Esophagus muscularis mucosa (tissue), 4 donors: ENCODE data around the gene UTP3. TPM values are rescaled to one million over a fixed set of nuclear protein-coding genes. Genes with fewer than 3 reads are reported as not detected.

Experiments used
- DNase-seq: peaks from one replicate; pipeline ENCODE4 v3.0.0-alpha.2; 2017; ENCODE audit errors: extremely low spot score
- H3K27ac ChIP-seq, 4 donors: fragments of 200-600 bp; sonication (generic); replicated peaks in 1 of 4; 1 replicate in 3 of 4; 2 replicates in 1 of 4; pipeline ENCODE4 v1.5.1; 2016 to 2019; ENCODE audit warnings: mild to moderate bottlenecking in 1 of 4
- H3K27me3 ChIP-seq, 4 donors: fragments of 200-600 bp; sonication (generic); one replicate each; pipeline versions ENCODE4 v1.5.1 to v1.6.0; 2016 to 2019
- H3K36me3 ChIP-seq, 4 donors: fragments of 200-600 bp; sonication (generic); one replicate each; pipeline ENCODE4 v1.5.1; 2016 to 2019
- H3K4me1 ChIP-seq, 4 donors: fragments of 200-600 bp; sonication (generic); one replicate each; pipeline ENCODE4 v1.5.1; 2016 to 2019
- H3K4me3 ChIP-seq, 4 donors: fragments of 200-600 bp; sonication (generic); 1 replicate in 2 of 4; 2 replicates in 2 of 4; pipeline ENCODE4 v1.5.1; 2016 to 2019; ENCODE audit warnings: mild to moderate bottlenecking in 4 of 4, moderate library complexity in 1 of 4
- H3K9me3 ChIP-seq, 4 donors: fragments of 200-600 bp; sonication (generic); 1 replicate in 3 of 4; 2 replicates in 1 of 4; pipeline ENCODE4 v1.5.1; 2016 to 2019
- EP300 ChIP-seq: sonication (generic); formaldehyde crosslinking; IDR thresholded peaks from one replicate; pipeline ENCODE4 v1.6.1; 2017; ENCODE audit warnings: antibody characterized with exemption
- POLR2A ChIP-seq: fragments of 450-650 bp; IDR thresholded peaks from one replicate; pipeline ENCODE4 v1.6.1; 2017; ENCODE audit warnings: antibody characterized with exemption, moderate library complexity, mild to moderate bottlenecking, low read depth
- POLR2AphosphoS5 ChIP-seq, 2 donors: sonication (generic); formaldehyde crosslinking; IDR thresholded peaks; one replicate each; pipeline ENCODE4 v1.6.1; 2017; ENCODE audit warnings: antibody characterized with exemption in 2 of 2
- WGBS: methylation state at CpG from one replicate; pipeline ENCODE4 v1.1.5; 2018; 5-methylcytosine and 5-hydroxymethylcytosine counted together
- intact Hi-C: fragments of 100-400 bp; cut with DNase I; formaldehyde crosslinking; loops from one replicate; pipeline ENCODE4 v1.15.1; 2023
- total RNA-seq, 4 donors: library from RNA; depleted of rRNA; stranded (reverse); fragments of >200 nt; gene quantifications; one replicate each; pipeline versions ENCODE4 v1.1.0 to v1.2.1, GENCODE V29; 2016
- TF ChIP-seq, protein P1 (sequence below), 3 experiments: fragments of 200-600 bp in 2 of 3; fragments of 450-650 bp in 1 of 3; sonication (generic) in 2 of 3; IDR thresholded peaks; one replicate each; pipeline ENCODE4 v1.5.1; 2017 to 2019; ENCODE audit warnings: antibody characterized with exemption in 3 of 3, mild to moderate bottlenecking in 2 of 3, moderate library complexity in 1 of 3

Gene UTP3
- total RNA-seq, 4 donors from 2014 or later, result 19.9 to 31.3 (median 21.8) TPM

DNA sequence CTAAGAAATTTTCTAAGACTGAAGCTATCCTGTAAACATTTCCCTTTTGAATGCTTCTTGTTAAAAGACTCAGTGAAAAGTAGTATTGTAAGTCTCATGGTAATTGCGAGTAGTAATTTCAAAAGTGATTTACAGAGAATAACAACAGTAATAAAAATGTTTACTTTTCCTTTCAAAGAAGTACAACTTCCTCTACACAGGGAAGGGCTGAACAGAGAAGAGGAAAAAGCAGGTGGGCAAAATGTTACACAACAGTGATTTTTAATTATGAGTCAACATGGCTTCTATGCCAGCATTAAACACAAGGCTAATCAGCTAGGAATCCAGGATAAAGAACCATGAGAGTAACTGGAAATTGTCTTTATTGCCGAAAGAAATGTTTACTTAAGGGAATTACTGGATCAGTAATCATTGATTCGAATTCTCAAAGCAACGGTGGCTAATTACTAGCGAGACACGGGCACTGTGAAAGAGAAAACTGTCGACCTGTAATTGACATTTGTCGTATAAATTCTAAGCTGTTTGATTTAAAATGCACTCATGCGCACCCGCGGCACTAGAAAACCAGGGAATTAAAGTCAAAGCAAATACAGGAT lies 15.4 kb downstream of the UTP3 start:
- peak overlapping the region; percentile 93 to 98 (median 95) for H3K27ac ChIP-seq
- intact Hi-C loops, result loop anchor here (10.0 kb wide), 2 partner anchors 201 to 291 kb away; partner anchors contain the start of genes DCK and MOB1B
- no peak for TF ChIP-seq POLR2AphosphoS5 (IDR thresholded peaks at IDR 0.05)
- no peak for TF ChIP-seq EP300
- TF ChIP-seq, protein P1, sequence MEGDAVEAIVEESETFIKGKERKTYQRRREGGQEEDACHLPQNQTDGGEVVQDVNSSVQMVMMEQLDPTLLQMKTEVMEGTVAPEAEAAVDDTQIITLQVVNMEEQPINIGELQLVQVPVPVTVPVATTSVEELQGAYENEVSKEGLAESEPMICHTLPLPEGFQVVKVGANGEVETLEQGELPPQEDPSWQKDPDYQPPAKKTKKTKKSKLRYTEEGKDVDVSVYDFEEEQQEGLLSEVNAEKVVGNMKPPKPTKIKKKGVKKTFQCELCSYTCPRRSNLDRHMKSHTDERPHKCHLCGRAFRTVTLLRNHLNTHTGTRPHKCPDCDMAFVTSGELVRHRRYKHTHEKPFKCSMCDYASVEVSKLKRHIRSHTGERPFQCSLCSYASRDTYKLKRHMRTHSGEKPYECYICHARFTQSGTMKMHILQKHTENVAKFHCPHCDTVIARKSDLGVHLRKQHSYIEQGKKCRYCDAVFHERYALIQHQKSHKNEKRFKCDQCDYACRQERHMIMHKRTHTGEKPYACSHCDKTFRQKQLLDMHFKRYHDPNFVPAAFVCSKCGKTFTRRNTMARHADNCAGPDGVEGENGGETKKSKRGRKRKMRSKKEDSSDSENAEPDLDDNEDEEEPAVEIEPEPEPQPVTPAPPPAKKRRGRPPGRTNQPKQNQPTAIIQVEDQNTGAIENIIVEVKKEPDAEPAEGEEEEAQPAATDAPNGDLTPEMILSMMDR (IDR thresholded peaks at IDR 0.05), result no peak
- no peak for TF ChIP-seq POLR2A
- H3K9me3 ChIP-seq, result no peaks in the 10 kb centered on the region
- H3K4me3 ChIP-seq, result peak overlapping the region; percentile 92 to 94 (median 94)
- no peaks in the 10 kb centered on the region for H3K27me3 ChIP-seq
- peaks cover 19 to 30% (median 28%) of the 10 kb centered on the region in 4 donors for H3K4me1 ChIP-seq
- no peak for DNase-seq
- 7% methylated on average over 11 of the region's 11 CpGs for WGBS
- no peaks in the 10 kb centered on the region for H3K36me3 ChIP-seq

DNA sequence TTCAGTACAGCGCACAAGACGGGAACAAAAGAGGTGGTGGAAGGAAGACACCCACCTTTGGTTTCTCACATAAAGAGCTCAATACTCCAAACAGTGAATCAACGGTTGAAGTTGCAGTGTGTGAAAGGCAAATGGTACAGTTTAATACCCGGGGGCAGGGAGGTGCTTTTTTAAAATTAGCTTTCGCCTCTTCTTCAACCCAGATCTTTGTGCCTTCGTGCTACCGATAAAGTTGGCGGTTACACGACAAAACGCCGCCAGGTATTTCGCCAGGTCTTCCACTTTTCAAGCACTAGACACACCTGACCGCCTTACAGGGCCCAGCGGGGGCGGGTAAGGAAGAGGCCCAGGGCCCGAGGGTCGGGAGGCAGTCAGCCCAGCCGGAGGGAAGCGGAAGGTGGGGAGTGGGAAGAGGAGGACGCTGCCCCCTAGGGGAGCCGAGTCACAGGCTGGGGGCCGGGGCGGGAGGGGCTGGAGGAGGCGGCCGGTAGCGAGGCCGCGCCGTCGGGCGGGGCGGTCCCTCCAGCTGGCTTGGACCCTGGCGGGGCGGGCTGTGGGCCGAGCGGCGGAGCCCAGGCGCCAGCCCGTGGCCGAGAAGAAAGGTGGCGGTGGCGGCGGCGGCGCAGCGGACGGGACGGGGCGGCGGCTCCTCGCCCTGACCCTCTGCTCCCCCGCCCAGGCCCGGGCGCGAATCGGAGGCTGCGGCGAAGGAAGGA lies 16.0 kb downstream of the UTP3 start:
- peak overlapping the region; percentile 93 to 98 (median 95) for H3K27ac ChIP-seq
- no peaks in the 10 kb centered on the region for H3K36me3 ChIP-seq
- WGBS, result 2% methylated on average over 20 of the region's 58 CpGs
- DNase-seq, result peak; percentile 93
- intact Hi-C loops, result loop anchor here (10.0 kb wide), 2 partner anchors 200 to 290 kb away; partner anchors contain the start of genes DCK and MOB1B
- TF ChIP-seq, protein P1 (IDR thresholded peaks at IDR 0.05), result peak; percentile 10 to 43 (median 43)
- TF ChIP-seq EP300 (no peak), POLR2A (no peak), POLR2AphosphoS5 (IDR thresholded peaks at IDR 0.05) (peak in 1 of 2 donors; percentile 24)
- H3K9me3 ChIP-seq, result no peaks in the 10 kb centered on the region
- peak overlapping the region; percentile 92 to 94 (median 94) for H3K4me3 ChIP-seq
- H3K4me1 ChIP-seq, result peaks cover 19 to 30% (median 28%) of the 10 kb centered on the region in 4 donors
- H3K27me3 ChIP-seq, result no peaks in the 10 kb centered on the region

DNA sequence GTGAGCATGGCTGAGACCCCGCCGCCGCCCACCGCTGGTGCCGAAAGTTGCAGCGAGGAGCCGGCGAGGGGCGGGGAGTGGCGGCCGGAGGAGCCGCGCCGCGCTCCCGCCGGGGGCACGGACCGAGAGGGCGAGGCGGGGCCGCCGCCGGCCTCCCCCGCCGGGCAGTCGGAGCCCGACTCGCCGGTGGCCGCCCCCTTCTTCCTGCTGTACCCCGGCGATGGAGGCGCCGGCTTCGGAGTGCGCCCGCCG lies 16.5 kb downstream of the UTP3 start:
- Histone ChIP-seq H3K4me1 (peaks cover 19 to 30% (median 28%) of the 10 kb centered on the region in 4 donors), H3K36me3 (no peaks in the 10 kb centered on the region), H3K4me3 (peak overlapping the region; percentile 92 to 94 (median 94)), H3K27ac (peak overlapping the region; percentile 93 to 98 (median 95)), H3K27me3 (no peaks in the 10 kb centered on the region), H3K9me3 (no peaks in the 10 kb centered on the region)
- WGBS, result 0% methylated on average over 2 of the region's 39 CpGs
- DNase-seq, result no peak
- intact Hi-C loops, result loop anchor here (5.0 to 10.0 kb wide), 3 partner anchors 132 to 290 kb away; partner anchors contain the start of genes DCK, GRSF1 and MOB1B
- TF ChIP-seq, protein P1 (IDR thresholded peaks at IDR 0.05), result no peak
- TF ChIP-seq EP300 (no peak), POLR2AphosphoS5 (IDR thresholded peaks at IDR 0.05) (no peak), POLR2A (no peak)

DNA sequence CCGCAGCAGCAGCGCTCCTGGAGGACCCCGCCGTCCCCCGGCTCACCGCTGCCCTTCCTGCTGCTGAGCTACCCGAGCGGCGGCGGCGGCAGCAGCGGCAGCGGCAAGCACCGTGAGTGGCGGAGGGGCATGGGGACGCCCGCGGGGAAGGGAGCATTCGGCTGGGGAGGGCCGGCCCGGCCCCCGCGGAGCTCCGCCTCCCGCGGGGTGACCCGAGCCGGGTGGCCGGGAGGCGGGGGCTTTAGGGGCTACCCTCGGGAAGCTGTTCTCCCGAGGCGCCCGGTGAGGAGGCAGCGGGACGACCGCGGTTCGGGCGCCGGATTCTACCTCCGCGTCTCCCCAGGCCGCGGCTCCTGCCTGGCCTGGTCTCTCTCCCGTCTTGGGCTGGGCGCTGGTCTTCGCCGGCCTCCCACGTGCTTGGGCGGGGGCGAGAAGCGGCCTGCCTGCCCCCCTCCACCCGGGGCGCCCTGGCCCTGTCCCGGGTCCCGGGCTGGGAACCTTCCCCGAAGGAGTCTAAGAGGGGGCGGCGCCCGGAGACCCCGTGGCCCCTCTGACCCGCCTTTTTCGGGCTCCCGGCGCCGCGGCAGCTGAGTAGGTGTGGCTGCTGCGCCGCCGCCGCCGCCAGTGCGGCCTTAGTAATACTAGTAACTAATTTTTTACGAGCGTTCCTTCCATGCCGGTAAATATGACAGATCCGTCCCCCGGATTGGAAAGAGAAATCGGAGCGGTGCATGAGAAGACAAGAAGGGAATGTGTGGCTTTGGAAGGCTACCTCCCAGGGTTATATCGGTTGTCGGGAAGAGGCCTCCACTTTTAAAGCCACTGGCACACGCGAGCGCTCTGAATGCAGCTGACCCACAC lies 17.1 kb downstream of the UTP3 start:
- under 1% methylated on average over 23 of the region's 86 CpGs for WGBS
- intact Hi-C loops, result loop anchor here (2.0 to 10.0 kb wide), 4 partner anchors 17 to 289 kb away; partner anchors contain the start of genes DCK, GRSF1, MOB1B and UTP3
- DNase-seq, result peak; percentile 92
- peak overlapping the region; percentile 92 to 94 (median 94) for H3K4me3 ChIP-seq
- H3K36me3 ChIP-seq, result no peaks in the 10 kb centered on the region
- no peaks in the 10 kb centered on the region for H3K27me3 ChIP-seq
- no peaks in the 10 kb centered on the region for H3K9me3 ChIP-seq
- peaks cover 19 to 30% (median 28%) of the 10 kb centered on the region in 4 donors for H3K4me1 ChIP-seq
- TF ChIP-seq EP300, result no peak
- TF ChIP-seq, protein P1 (IDR thresholded peaks at IDR 0.05), result no peak
- peak in 1 of 2 donors; percentile 60 for TF ChIP-seq POLR2AphosphoS5 (IDR thresholded peaks at IDR 0.05)
- TF ChIP-seq POLR2A, result peak; percentile 6
- H3K27ac ChIP-seq, result peak overlapping the region; percentile 93 to 98 (median 95)
